COLO829 (cell line): ENCODE measurements around the gene PCSK5.
A peak's percentile ranks its signal among the peaks of the same experiment; 100 is the strongest.
"Not testable (repeated sequence)": the region's sequence is repeated elsewhere in the genome, so short reads cannot be mapped to it uniquely, and the experiment has no call there.

ENCODE experiments used
- DNase-seq: peaks from one replicate; pipeline ENCODE4 v3.0.0; 2012; ENCODE audit warnings: low spot score

The PCSK5 gene

GRCh38 chr9:75963321-75963720 lies 72.8 kb downstream of the PCSK5 start:
- not testable (repeated sequence) for DNase-seq

- peak; percentile 57 for DNase-seq
These were observed 74.0 kb downstream of the PCSK5 start for GRCh38 chr9:75964427-75964826.

GRCh38 chr9:75965231-75965630 lies 74.8 kb downstream of the PCSK5 start:
- no peak for DNase-seq

GRCh38 chr9:75967556-75967955 lies 77.1 kb downstream of the PCSK5 start:
- no peak for DNase-seq

- DNase-seq: no peak
These were observed 83.7 kb downstream of the PCSK5 start for GRCh38 chr9:75974016-75974766.

- no peak for DNase-seq
These were observed 84.6 kb downstream of the PCSK5 start for GRCh38 chr9:75975071-75975470.

- DNase-seq: no peak
These were observed 86.1 kb downstream of the PCSK5 start for GRCh38 chr9:75976549-75976948.

GRCh38 chr9:75979362-75979761 lies 88.9 kb downstream of the PCSK5 start:
- peak; percentile 31 for DNase-seq

- DNase-seq: no peak
These were observed 93.0 kb downstream of the PCSK5 start for GRCh38 chr9:75983319-75984045.

GRCh38 chr9:75985515-75985914 lies 95.0 kb downstream of the PCSK5 start:
- no peak for DNase-seq

GRCh38 chr9:75988663-75989062 lies 98.2 kb downstream of the PCSK5 start:
- no peak for DNase-seq

- DNase-seq: no peak
These were observed 99.7 kb downstream of the PCSK5 start for GRCh38 chr9:75990156-75990555.

- DNase-seq: no peak
These were observed 100.3 kb downstream of the PCSK5 start for GRCh38 chr9:75990576-75991304.

GRCh38 chr9:75992482-75993206 lies 102.2 kb downstream of the PCSK5 start:
- peak; percentile 31 for DNase-seq

- peak; percentile 81 for DNase-seq
These were observed 103.0 kb downstream of the PCSK5 start for GRCh38 chr9:75993434-75993833.

- peak; percentile 40 for DNase-seq
These were observed 104.6 kb downstream of the PCSK5 start for GRCh38 chr9:75995066-75995465.

- no peak for DNase-seq
These were observed 106.3 kb downstream of the PCSK5 start for GRCh38 chr9:75996726-75997125.

GRCh38 chr9:75997206-75997605 lies 106.7 kb downstream of the PCSK5 start:
- no peak for DNase-seq

- DNase-seq: no peak
These were observed 107.8 kb downstream of the PCSK5 start for GRCh38 chr9:75998096-75998780.

GRCh38 chr9:76001459-76001858 lies 111.0 kb downstream of the PCSK5 start:
- DNase-seq: no peak

- no peak for DNase-seq
These were observed 112.6 kb downstream of the PCSK5 start for GRCh38 chr9:76003041-76003440.

GRCh38 chr9:76004526-76004925 lies 114.1 kb downstream of the PCSK5 start:
- DNase-seq: no peak
